IPS-18a (cell line): Measurements from ENCODE around the gene ZNF541.
"Not testable (repeated sequence)": the region's sequence is repeated elsewhere in the genome, so short reads cannot be mapped to it uniquely, and the experiment has no call there.

Source experiments
- H3K27ac ChIP-seq: one replicate; pipeline ENCODE4 v1.5.1; 2013; ENCODE audit warnings: low read length
- H3K27me3 ChIP-seq: one replicate; pipeline ENCODE4 v1.6.1; 2013; ENCODE audit warnings: mild to moderate bottlenecking, low read length; ENCODE audit not compliant: control insufficient read depth, insufficient read depth
- H3K36me3 ChIP-seq: one replicate; pipeline ENCODE4 v1.6.1; 2013; ENCODE audit warnings: low read depth, low read length; ENCODE audit not compliant: control insufficient read depth
- H3K4me1 ChIP-seq: one replicate; pipeline ENCODE4 v1.6.1; 2013; ENCODE audit warnings: low read depth, low read length; ENCODE audit not compliant: control insufficient read depth
- H3K4me3 ChIP-seq: one replicate; pipeline ENCODE4 v1.5.1; 2013; ENCODE audit warnings: low read length
- H3K9ac ChIP-seq: one replicate; pipeline ENCODE4 v1.6.1; 2013; ENCODE audit warnings: mild to moderate bottlenecking, low read length, moderate library complexity
- H3K9me3 ChIP-seq: one replicate; pipeline ENCODE4 v1.6.1; 2013; ENCODE audit warnings: low read depth, low read length; ENCODE audit not compliant: control insufficient read depth

ZNF541 gene

GRCh38 chr19:47608969-47609905 is 36.3 kb upstream of the ZNF541 start, which contains the start of gene BICRA:
Gene BICRA (plus strand): TSS chr19:47609134. CDS start chr19:47673575, 64,441 bp downstream.
- peaks cover 31% of the 10 kb centered on the region for H3K4me1 ChIP-seq
- peak within 1 kb of the TSS; percentile 76 for H3K4me3 ChIP-seq
- H3K27me3 ChIP-seq: no peaks in the 10 kb centered on the region
- no peaks in the 10 kb centered on the region for H3K36me3 ChIP-seq
- H3K27ac ChIP-seq: no peak within 1 kb of the TSS
- peak within 1 kb of the TSS; percentile 80 for H3K9ac ChIP-seq
- no peaks in the 10 kb centered on the region for H3K9me3 ChIP-seq

GRCh38 chr19:47608074-47608918 is 35.3 kb upstream of the ZNF541 start:
- Histone ChIP-seq H3K4me1 (peaks cover 23% of the 10 kb centered on the region), H3K4me3 (peak overlapping the region; percentile 76), H3K36me3 (no peaks in the 10 kb centered on the region), H3K27me3 (no peaks in the 10 kb centered on the region), H3K9me3 (no peaks in the 10 kb centered on the region), H3K9ac (peak overlapping the region; percentile 80), H3K27ac (no peak overlapping the region)

- H3K27me3 ChIP-seq: no peaks in the 10 kb centered on the region
- H3K36me3 ChIP-seq: no peaks in the 10 kb centered on the region
- H3K27ac ChIP-seq: no peak overlapping the region
- H3K4me3 ChIP-seq: peak overlapping the region; percentile 76
- peak overlapping the region; percentile 80 for H3K9ac ChIP-seq
- H3K9me3 ChIP-seq: no peaks in the 10 kb centered on the region
- H3K4me1 ChIP-seq: peaks cover 16% of the 10 kb centered on the region
Observed at GRCh38 chr19:47607564-47608073, 34.7 kb upstream of the ZNF541 start.

- no peak overlapping the region for H3K27ac ChIP-seq
- no peaks in the 10 kb centered on the region for H3K36me3 ChIP-seq
- H3K9ac ChIP-seq: no peak overlapping the region
- no peaks in the 10 kb centered on the region for H3K9me3 ChIP-seq
- peaks cover 5% of the 10 kb centered on the region for H3K4me1 ChIP-seq
- H3K27me3 ChIP-seq: no peaks in the 10 kb centered on the region
- H3K4me3 ChIP-seq: no peak overlapping the region
Observed at GRCh38 chr19:47603706-47604565, 31.0 kb upstream of the ZNF541 start.

- H3K9me3 ChIP-seq: no peaks in the 10 kb centered on the region
- no peaks in the 10 kb centered on the region for H3K36me3 ChIP-seq
- H3K4me3 ChIP-seq: peak overlapping the region; percentile 82
- no peak overlapping the region for H3K27ac ChIP-seq
- no peaks in the 10 kb centered on the region for H3K27me3 ChIP-seq
- H3K9ac ChIP-seq: peak overlapping the region; percentile 74
- H3K4me1 ChIP-seq: peaks cover 13% of the 10 kb centered on the region
Observed at GRCh38 chr19:47601180-47601904, 28.4 kb upstream of the ZNF541 start.

- Histone ChIP-seq H3K4me1 (peaks cover 13% of the 10 kb centered on the region), H3K9me3 (no peaks in the 10 kb centered on the region), H3K9ac (peak overlapping the region; percentile 74), H3K27me3 (no peaks in the 10 kb centered on the region), H3K4me3 (peak overlapping the region; percentile 82), H3K27ac (peak overlapping the region; percentile 60), H3K36me3 (no peaks in the 10 kb centered on the region)
Observed at GRCh38 chr19:47600246-47601179, 27.6 kb upstream of the ZNF541 start.

GRCh38 chr19:47599671-47600245 is 26.8 kb upstream of the ZNF541 start:
- not testable (repeated sequence) for H3K36me3 ChIP-seq, H3K9me3 ChIP-seq, H3K27ac ChIP-seq, H3K27me3 ChIP-seq, H3K9ac ChIP-seq
- peaks cover 13% of the 10 kb centered on the region for H3K4me1 ChIP-seq
- H3K4me3 ChIP-seq: peak overlapping the region; percentile 61

- Histone ChIP-seq H3K27me3 (no peaks in the 10 kb centered on the region), H3K36me3 (no peaks in the 10 kb centered on the region), H3K4me3 (peak overlapping the region; percentile 59), H3K9ac (peak overlapping the region; percentile 55), H3K4me1 (peaks cover 13% of the 10 kb centered on the region), H3K9me3 (no peaks in the 10 kb centered on the region), H3K27ac (peak overlapping the region; percentile 73)
Observed at GRCh38 chr19:47598407-47599349, 25.7 kb upstream of the ZNF541 start.

- Histone ChIP-seq H3K9ac (no peak overlapping the region), H3K36me3 (no peaks in the 10 kb centered on the region), H3K9me3 (no peaks in the 10 kb centered on the region), H3K27me3 (no peaks in the 10 kb centered on the region), H3K4me3 (no peak overlapping the region), H3K27ac (no peak overlapping the region), H3K4me1 (peaks cover 13% of the 10 kb centered on the region)
Observed at GRCh38 chr19:47595944-47596343, 23.0 kb upstream of the ZNF541 start.
